ENCODE measurements around the gene OGA.

Gene OGA

GRCh38 chr10:101759309-101760247 lies 58.7 kb downstream of the OGA start:
- no peak for DNase-seq (ENCODE audit: low read depth)

DNA sequence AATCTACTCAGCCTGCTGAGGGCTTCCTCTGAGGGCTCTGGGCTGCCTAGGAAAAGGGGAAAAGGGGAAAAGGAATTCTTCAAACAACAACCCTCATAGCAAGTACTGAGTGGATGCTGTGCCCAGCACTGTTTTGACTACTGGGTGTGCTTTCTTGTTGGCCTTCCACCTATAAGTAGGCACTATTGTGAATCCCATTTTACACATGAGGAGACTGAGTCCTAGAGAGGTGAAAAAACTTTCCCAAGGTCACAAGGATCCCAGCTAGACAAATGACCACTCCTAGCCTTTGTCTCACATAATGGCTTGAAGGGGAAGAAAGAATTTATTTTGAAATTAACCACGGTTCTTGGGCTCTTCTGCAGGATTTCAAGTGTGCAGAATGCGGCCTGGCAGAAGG lies 59.4 kb downstream of the OGA start:
- no peak for DNase-seq (ENCODE audit: low read depth)

- DNase-seq (ENCODE audit: low read depth): no peak
Observed at GRCh38 chr10:101752241-101752640, 66.0 kb downstream of the OGA start.

- DNase-seq (ENCODE audit: low read depth): no peak
Observed at GRCh38 chr10:101749047-101750016, 68.9 kb downstream of the OGA start.

DNA sequence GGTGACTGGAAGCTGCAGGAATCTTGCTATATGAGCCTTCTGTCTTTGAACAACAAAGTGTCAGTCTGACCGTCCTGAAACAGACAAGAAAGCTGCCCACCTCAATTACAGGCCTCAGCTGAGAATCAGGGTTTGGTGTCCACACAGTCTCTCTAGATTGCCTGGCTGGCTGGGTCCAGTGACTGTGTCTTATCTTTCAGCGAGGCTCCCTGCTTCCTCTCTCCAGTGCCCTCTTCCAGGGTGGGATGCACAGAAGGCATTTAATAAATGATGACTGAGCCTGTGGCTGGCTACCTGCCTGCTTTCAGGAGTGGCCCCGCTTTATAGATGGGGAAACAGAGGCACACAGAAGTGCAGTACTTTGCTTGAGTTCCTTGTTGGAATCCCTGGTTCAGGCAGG lies 69.7 kb downstream of the OGA start:
- DNase-seq (ENCODE audit: low read depth): no peak

GRCh38 chr10:101745074-101745696 lies 73.1 kb downstream of the OGA start:
- DNase-seq (ENCODE audit: low read depth): no peak

GRCh38 chr10:101744267-101744666 lies 74.0 kb downstream of the OGA start:
- no peak for DNase-seq (ENCODE audit: low read depth)

- no peak for DNase-seq (ENCODE audit: low read depth)
Observed at GRCh38 chr10:101741938-101742337, 76.3 kb downstream of the OGA start.

DNA sequence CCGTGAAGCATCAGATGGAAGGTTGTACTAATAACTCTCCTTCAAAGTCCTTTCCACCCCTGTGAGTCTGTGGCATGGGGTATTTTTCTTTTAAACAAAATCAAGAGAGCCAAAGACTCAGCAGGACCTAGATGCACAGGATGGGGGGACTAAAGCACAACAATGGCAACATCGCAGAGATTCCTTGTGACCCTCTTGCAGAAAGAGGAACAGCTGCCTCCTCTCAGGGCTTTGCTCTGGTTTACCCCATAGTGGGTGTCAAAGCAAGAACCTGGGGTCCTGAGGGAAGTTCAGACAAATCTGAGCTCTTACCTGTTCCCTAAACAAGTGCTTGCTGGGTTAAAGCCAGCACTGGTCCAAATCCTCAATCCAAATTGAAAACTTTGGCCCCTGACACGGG lies 81.6 kb downstream of the OGA start:
- DNase-seq (ENCODE audit: low read depth): no peak

Data from fibroblast of the conjunctiva (primary cell).